Kidney (tissue), 14 donors: Measurements from ENCODE around the gene ASPG. TPM values are rescaled to one million over a fixed set of nuclear protein-coding genes. Genes with fewer than 3 reads are reported as not detected.

Source experiments
- DNase-seq, 5 donors: peaks; one replicate each; pipeline ENCODE4 v3.0.0-alpha.2; 2013 to 2020
- FAIRE-seq: peaks from 2 replicates; lab custom pipeline; 2012; peaks lifted over from hg19 to GRCh38; lab: Jason Lieb, UNC
- H3K27ac ChIP-seq, 2 donors: one replicate each; pipeline ENCODE4 v1.7.0; 2013; ENCODE audit warnings: low read depth in 2 of 2, low read length in 2 of 2, inconsistent platforms in 1 of 2
- H3K27me3 ChIP-seq: one replicate; pipeline ENCODE4 v1.7.1; 2013; ENCODE audit warnings: low read length, inconsistent platforms; ENCODE audit not compliant: control insufficient read depth, insufficient read depth
- H3K36me3 ChIP-seq, 3 donors: one replicate each; pipeline versions ENCODE4 v1.7.0 to v1.7.1; 2013; ENCODE audit warnings: low read length in 3 of 3, control low read depth in 1 of 3, inconsistent platforms in 1 of 3; ENCODE audit not compliant: insufficient read depth in 3 of 3, control insufficient read depth in 2 of 3
- H3K4me1 ChIP-seq, 3 donors: one replicate each; pipeline versions ENCODE4 v1.7.0 to v1.7.1; 2013; ENCODE audit warnings: low read length in 3 of 3, inconsistent platforms in 1 of 3, low read depth in 1 of 3; ENCODE audit not compliant: control insufficient read depth in 2 of 3, insufficient read depth in 2 of 3
- H3K4me3 ChIP-seq, 3 donors: one replicate each; pipeline versions ENCODE4 v1.7.0 to v1.8.1; 2013; ENCODE audit warnings: low read length in 3 of 3, control low read depth in 1 of 3, inconsistent platforms in 1 of 3
- H3K9ac ChIP-seq, 3 donors: one replicate each; pipeline versions ENCODE4 v1.7.0 to v1.7.1; 2013; ENCODE audit warnings: low read length in 3 of 3, control low read depth in 1 of 3, inconsistent platforms in 1 of 3
- H3K9me3 ChIP-seq, 3 donors: one replicate each; pipeline versions ENCODE4 v1.7.0 to v1.7.1; 2013; ENCODE audit warnings: low read length in 3 of 3, control low read depth in 1 of 3, inconsistent platforms in 1 of 3; ENCODE audit not compliant: control insufficient read depth in 2 of 3, insufficient read depth in 1 of 3
- intact Hi-C: fragments of 100-400 bp; cut with DNase I; formaldehyde crosslinking; loops from one replicate; pipeline ENCODE4 v1.11.1; 2022
- polyA plus RNA-seq: library from polyadenylated mRNA; stranded (reverse); fragments of 350-450 nt; fragmentation: Illumina TruSeq; extraction: RNeasy Lipid Tissue Mini Kit (QIAGEN cat#74804); gene quantifications from one replicate; pipeline ENCODE4 v1.2.3, GENCODE V29; 2014; ENCODE audit warnings: low read depth, low replicate concordance; ENCODE audit not compliant: insufficient read depth
- total RNA-seq: library from RNA; stranded (reverse); fragmentation: NEBNext Ultra II Directional; extraction: Animal tissue kit (Norgen Biotek cat#: 25700); gene quantifications from one replicate; pipeline ENCODE4 v1.2.1, GENCODE V29; 2021
- TF ChIP-seq, protein P1 (sequence below): IDR thresholded peaks from 3 replicates; pipeline ENCODE4 v1.5.1; 2012; ENCODE audit warnings: mild to moderate bottlenecking, moderate library complexity, borderline replicate concordance; ENCODE audit not compliant: insufficient read depth; ENCODE audit errors: extremely low read depth
- donor health status: control.
- donor health status: control.
- donor health status: control.
- donor health status: control.
- donor health status: control.
- donor health status: DM: yes; HTN: yes; CAD: no.
- donor health status: Normal renal cell carcinoma (clear cell type).

ASPG gene
- total and polyA plus RNA-seq, 2 donors from 2014 or later = 2.5 to 58.1 TPM

DNA sequence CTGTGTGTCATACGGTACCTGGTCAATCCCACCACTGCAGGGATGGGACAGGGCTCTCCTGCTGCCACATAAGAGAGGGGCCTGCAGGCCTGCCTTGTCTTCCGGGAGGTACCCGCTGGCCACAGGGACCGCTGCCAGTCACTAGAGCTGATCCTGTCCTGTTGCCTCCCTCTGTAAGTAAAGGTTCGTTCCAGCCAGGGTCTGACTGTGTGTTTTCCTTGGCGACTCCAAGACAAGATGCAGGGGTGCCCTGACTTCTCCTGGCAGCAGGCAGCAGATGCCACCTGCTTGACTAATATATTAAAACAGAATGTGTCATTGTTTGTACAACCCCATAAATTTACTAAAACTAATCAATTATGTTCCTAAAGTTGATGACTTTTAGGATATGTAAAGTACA lies 41.5 kb upstream of the ASPG start:
- Histone ChIP-seq H3K4me1 (no peaks in the 10 kb centered on the region), H3K27me3 (no peaks in the 10 kb centered on the region), H3K9me3 (no peaks in the 10 kb centered on the region), H3K9ac (no peak overlapping the region), H3K36me3 (no peaks in the 10 kb centered on the region), H3K27ac (no peak overlapping the region), H3K4me3 (no peak overlapping the region)
- intact Hi-C loops = no loop called here
- TF ChIP-seq, protein P1, sequence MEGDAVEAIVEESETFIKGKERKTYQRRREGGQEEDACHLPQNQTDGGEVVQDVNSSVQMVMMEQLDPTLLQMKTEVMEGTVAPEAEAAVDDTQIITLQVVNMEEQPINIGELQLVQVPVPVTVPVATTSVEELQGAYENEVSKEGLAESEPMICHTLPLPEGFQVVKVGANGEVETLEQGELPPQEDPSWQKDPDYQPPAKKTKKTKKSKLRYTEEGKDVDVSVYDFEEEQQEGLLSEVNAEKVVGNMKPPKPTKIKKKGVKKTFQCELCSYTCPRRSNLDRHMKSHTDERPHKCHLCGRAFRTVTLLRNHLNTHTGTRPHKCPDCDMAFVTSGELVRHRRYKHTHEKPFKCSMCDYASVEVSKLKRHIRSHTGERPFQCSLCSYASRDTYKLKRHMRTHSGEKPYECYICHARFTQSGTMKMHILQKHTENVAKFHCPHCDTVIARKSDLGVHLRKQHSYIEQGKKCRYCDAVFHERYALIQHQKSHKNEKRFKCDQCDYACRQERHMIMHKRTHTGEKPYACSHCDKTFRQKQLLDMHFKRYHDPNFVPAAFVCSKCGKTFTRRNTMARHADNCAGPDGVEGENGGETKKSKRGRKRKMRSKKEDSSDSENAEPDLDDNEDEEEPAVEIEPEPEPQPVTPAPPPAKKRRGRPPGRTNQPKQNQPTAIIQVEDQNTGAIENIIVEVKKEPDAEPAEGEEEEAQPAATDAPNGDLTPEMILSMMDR = no peak
- DNase-seq (no peak), FAIRE-seq (no peak)

DNA sequence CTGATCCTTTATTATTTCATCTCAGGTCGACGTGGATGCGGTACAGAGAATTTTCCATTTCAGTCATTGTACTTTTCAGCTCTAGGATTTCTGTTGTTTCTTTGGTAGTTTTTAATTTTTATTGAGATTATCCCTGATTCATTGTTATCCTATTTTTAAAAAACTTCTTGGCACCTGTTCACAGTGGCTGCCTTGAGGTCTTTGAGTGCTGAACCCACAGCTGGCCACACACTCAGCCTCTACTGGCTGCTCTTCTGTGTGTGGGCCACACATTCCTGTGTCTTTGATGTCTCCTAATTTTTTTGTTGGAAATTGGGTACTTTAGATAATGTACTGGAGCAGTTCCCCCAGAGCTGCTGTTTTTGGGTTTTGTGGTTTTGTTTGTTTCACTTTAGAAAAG lies 37.7 kb upstream of the ASPG start:
- no peaks in the 10 kb centered on the region for H3K9me3 ChIP-seq
- H3K4me3 ChIP-seq = no peak overlapping the region
- no peak overlapping the region for H3K9ac ChIP-seq
- H3K27me3 ChIP-seq = no peaks in the 10 kb centered on the region
- H3K4me1 ChIP-seq = no peaks in the 10 kb centered on the region
- no peaks in the 10 kb centered on the region for H3K36me3 ChIP-seq
- DNase-seq (no peak), FAIRE-seq (no peak)
- intact Hi-C loops = no loop called here
- TF ChIP-seq, protein P1 = no peak
- H3K27ac ChIP-seq = no peak overlapping the region

DNA sequence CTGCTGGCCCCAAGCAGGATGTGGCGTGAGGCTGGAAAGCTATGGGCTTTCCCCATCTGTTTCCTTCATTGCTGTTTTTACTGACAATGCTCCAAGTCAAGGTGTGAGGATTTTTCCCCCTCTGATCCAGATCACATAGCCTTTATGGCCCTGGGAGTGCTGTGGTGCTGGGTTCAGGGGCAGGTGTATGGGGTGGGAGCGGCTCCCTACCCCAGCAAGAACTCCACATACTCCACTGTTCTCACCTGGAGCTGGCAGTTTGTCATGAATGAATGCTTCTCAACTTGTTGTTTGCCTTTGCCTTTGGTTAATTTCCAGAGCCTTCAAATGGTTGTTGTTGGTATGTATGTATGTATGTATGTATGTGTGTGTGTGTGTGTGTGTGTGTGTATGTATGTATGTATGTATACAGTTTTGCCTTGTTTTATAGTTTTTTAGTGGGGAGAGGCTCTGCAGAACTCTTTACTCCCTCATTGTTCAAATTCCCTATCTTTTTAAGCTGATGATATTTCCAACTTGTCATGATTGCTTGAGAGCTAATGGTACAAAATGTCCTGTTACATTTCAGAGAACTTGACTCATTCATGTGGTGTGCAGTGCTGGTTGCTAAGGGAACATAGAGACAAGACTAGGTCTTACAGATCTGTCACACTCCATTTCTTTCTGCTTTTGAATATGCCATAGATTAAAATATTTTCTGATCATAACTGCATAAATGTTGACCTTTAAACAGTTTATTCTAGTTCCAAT lies 36.6 kb upstream of the ASPG start:
- Histone ChIP-seq H3K4me1 (no peaks in the 10 kb centered on the region), H3K4me3 (no peak overlapping the region), H3K36me3 (no peaks in the 10 kb centered on the region), H3K27ac (no peak overlapping the region), H3K9ac (no peak overlapping the region), H3K27me3 (no peaks in the 10 kb centered on the region), H3K9me3 (no peaks in the 10 kb centered on the region)
- peak in 2 of 5 donors; percentile 24 to 25 for DNase-seq
- TF ChIP-seq, protein P1 = no peak
- no peak for FAIRE-seq
- intact Hi-C loops = no loop called here
